ENCODE results near the gene PPP1R3E.
"Not testable (repeated sequence)": the region's sequence is repeated elsewhere in the genome, so short reads cannot be mapped to it uniquely, and the experiment has no call there.

PPP1R3E gene, protein sequence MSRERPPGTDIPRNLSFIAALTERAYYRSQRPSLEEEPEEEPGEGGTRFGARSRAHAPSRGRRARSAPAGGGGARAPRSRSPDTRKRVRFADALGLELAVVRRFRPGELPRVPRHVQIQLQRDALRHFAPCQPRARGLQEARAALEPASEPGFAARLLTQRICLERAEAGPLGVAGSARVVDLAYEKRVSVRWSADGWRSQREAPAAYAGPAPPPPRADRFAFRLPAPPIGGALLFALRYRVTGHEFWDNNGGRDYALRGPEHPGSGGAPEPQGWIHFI

DNA sequence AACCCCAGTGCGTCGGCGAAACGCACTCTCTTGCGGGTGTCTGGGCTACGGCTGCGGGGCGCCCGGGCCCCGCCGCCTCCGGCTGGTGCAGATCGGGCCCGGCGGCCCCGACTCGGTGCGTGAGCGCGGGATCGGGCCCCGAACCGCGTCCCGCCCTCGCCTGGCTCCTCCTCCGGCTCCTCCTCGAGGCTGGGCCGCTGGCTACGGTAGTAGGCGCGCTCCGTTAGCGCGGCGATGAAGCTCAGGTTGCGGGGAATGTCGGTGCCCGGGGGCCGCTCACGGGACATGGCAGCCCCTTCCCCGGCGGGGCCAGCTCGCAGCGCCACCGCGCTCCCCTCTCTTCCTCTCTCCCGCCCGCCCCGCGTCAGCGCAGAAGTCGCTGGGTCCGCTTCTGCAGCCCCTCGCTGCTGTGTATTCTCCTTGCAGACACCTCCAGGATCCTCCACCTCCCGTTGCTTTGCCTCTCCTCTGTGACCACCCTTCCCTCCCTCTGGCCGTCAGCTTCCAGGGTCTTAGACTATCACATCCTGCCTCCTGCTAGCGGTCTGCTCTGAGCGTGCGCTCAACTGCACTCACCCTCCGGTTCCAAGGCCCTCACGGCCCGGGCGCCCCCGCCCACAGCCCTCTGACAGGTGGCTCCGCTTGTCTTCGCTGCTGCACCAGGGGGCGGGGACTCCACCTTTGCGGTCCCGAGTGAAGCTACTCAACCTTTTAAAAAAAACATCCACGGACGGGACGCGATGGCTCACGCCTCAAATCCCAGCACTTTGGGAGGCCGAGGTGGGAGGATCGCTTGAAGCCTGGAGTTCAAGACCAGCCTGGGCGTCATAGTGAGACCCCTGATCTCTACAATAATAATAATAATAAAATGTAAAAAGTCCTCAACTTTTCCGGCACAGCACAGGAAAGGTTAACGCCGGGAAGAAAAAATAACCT is at the start of gene PPP1R3E:
Gene PPP1R3E, minus strand, starts transcription at position 570 of the 936 bp plus-strand sequence. Its CDS starts 283 bp downstream, at position 287.
- DNase-seq (ENCODE audit: low read depth in 2 of 2), result peak; percentile 78 to 88

DNA sequence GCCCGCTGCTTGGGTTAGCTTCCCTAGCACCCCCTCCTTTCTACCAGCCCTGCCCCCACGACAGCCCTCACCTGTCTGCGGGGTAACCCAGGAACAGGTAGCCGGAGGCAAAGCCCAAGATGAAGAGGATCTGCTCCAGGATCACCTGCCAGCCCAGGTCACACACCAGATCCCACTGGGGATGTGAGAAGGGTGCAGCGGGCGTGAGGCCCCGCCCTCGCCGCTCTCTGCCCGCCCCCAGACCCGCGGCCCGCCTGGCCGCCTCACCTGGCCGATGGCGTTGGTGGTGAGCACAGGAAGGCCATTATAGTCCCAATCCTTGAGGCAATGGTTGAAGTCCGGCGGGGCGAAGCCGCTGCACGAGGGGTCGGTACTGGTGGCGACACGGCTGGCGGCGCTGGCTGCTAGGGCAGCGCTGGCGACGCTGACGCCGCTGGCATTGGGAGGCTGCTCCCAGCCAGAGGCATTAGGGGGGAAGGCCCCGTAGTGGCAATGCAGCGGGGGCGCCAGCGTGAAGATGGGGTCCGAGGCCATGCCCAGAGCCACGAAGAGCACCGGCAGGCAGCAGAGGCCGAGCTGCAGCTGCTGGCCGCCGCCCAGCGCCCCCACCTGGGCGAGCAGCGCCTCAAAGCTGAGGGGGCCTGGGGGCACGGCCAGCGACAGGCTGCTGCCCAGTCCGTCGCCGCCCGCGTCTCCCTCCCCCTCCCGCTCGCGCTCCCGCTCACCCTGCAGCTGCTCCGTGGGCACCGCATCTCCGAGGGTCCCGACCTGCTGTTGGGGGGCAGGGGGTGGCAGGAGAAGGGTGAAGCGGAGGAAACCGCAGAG is 49.2 kb upstream of the PPP1R3E start:
- DNase-seq (ENCODE audit: low read depth in 2 of 2), result no peak

DNA sequence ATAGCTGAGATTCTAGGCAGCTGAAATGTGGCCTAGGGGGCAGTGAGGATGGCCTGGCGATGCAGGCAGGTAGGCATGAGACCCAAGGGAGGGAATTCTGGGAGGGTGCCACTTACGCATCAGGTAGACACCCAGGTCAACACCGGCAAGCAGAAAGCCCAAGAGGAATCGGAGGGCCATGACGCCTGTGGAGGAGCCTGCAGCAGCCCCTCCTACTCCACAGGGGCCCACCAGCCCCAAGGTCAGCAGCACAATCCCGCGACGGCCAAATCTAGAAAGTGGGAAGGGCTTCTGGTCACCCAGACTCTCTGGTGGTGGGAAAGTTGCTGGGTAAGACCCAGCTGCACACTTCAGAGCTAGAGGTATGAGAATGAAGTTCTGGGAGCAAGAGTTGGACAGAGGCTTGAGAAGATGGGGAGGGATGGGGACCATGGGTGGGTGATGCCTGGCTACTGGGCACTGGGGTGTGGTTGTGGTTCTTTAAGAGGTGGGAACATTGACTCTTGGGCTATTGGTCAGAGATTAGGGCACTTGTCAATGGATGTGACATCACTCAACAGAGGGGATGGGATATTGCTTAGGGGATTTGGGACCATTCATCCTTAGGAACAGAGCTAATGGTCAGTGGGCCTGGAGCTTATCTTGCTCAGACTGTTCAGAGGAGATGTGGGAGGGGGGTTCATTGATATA is 46.6 kb upstream of the PPP1R3E start:
- DNase-seq (ENCODE audit: low read depth in 2 of 2), result no peak

DNA sequence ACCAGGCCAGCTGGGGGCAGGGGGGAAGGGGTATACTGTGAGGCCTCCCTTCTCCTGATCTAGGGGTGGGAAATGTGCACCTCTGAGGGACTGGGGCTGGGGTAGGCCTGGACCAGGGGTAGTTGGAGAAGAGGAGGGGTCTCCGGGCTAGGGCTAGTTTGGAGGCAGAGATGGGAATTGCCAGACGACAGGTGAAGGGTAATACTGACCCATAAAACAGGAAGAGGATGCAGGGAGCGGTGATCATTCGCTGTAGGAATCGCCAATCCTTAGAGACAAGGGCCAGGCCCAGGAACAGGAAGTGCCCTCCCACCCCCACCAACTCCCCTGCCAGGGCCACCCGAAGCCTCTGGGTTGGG is 45.6 kb upstream of the PPP1R3E start:
- DNase-seq (ENCODE audit: low read depth in 2 of 2), result no peak

DNA sequence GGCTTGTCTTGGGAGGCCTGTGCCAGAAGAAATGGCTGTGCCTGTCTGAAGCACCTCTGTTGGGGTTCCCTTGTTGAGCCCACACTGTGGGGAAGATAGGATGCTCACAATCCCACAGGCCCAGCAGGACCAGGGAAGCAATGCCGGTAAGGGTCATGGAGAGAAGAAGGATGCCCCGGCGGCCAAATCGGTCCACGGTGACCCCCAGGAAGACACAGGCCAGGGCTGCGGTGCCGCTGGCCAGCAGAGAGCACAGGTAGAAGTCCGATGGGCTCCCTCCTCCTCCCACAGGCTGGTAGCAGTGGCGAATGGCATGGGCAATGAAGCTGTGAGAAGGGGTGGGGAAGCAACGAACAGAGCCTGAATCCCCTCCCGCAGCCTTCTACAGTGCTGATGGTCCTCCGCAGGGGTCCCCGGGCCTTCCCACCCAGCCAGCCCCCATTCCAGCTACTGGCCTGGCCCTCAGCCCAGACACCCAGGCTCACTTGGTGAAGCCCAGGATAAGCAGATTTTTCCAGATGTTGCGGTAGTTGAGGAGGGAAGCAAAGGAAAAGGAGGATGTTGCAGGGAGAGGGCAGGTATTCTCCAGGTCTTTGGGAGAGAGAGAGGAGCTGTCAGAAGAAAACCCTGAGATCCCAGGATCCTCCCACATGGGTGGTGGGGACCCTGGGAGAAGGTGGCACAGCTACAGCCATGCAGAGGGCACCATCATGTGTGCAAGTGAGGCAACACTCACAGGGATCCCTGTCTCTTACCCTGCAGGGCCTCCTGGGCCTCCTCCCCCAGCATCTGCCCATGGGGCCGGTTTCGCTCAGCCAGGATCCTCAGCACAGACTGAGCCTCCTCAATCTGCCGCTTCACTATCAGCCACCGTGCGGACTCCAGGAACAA is 45.0 kb upstream of the PPP1R3E start:
- no peak for DNase-seq (ENCODE audit: low read depth in 2 of 2)

DNA sequence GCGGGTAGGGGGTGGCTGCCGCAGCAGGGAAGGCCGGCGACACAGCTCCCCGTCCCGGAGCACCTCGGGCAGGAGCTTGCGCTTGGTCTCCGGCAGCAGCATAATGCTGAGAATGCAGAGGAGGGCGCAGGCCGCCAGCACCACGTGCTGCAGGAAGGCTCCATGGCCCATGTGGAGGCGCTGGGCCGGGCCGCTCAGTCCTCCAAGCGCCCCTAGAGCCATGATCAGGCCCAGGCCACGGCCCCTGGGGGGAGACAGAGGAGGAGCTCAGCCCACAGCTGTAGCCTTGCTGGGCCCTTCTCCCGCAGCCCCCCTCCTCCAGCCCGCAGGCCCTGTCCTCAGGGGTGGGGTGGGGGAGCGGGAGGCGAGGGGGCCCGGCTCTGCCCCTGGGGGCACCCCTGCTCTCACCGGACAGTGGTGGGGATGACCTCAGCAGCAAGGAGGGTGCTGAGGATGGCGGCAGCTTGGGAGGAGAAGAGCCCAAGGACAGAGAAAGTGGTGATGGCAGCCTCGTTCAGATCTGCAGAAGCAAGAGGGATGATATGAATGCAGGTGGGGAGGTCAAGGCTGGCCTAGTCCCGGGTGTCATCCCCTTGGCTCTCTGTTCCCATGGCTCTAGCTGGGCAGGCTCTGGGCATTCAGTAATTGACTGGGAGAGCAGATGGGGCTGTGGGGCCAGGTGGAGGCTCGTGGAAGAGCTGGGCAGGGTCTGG is 44.2 kb upstream of the PPP1R3E start:
- no peak for DNase-seq (ENCODE audit: low read depth in 2 of 2)

DNA sequence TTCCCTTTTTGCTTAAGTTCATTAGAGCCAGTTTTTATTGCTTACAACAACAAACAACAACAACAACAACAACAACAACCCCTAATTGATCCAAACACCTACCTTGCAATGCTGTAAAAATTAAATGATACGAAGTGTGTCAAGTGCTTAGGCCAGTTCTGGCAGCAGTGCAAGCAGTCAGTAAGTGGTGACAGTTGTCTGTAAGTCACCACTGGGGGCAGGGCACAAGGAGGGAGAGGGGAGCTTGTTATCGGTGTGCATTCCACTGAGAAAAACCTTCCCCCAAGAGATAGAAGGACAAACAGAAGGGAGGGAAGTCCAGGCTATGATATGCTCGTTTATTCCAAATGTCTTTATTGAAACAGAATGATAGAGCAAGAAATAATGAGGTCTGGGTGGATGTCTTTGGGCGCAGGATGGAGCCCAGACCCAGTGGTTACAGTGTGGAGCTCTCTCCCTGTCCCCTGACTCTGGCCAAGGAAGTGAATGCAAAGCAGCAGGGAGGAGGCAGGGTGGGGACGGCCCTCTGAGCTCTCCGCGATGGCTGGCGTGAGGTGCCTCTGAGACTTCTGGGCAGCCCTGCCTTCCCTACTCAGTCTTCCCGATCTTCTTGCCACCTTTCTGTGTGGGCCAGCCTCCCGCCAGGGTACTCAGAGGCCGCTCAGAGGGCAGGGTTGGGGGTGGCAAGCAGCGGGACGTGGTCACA is 43.5 kb upstream of the PPP1R3E start:
- no peak for DNase-seq (ENCODE audit: low read depth in 2 of 2)

DNA sequence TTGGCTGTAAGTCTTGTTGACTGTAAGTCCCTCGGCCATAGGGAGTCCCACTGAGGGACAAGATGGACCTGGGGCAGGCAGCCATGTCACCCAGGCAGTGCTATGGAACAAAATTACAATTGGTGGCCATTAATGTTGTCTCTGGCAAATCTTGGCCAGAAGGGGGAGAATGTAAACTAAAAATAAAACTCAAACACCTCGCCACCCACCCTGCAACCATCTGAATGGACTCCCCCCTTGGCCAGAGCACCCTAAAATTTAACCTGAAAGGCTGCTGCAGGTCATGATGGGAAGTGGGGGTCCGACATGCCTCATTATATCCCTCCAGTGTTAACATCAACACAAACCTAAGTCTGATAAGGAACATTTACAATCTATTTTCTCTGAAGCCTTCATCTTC is 41.8 kb upstream of the PPP1R3E start:
- no peak for DNase-seq (ENCODE audit: low read depth in 2 of 2)

DNA sequence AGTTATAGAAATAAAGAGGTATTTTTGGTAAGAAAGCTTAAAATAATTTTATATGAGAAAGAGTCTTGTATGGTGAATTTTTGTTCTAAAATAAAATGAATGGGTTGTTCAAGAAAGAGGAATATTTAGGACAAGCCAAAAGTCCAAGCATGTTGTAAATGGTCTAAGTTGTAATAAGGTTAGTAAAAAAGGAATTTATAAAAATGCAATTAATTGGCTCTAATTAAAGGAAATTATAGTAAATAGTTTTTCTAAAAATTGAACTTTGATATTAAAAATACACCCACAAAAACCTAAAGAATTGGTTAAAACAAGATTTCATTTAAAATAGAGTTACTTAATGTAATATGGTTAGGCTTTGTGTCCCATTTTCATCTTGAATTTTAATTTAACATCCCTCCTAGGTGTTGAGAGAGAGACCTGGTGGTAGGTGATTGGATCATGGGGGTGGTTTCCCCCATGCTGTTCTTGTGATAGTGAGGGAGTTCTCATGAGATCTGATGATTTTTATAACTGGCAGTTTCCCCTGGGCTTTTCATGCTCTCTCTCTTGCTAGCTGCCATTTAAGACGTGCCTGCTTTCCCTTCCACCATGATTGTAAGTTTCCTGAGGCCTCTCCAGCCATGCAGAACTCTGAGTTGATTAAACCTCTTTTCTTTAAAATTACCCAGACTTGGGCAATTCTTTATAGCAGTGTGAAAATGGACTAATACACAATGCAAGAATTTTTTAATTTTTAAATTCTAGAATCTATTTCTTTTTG is 37.0 kb upstream of the PPP1R3E start:
- no peak for DNase-seq (ENCODE audit: low read depth in 2 of 2)

DNA sequence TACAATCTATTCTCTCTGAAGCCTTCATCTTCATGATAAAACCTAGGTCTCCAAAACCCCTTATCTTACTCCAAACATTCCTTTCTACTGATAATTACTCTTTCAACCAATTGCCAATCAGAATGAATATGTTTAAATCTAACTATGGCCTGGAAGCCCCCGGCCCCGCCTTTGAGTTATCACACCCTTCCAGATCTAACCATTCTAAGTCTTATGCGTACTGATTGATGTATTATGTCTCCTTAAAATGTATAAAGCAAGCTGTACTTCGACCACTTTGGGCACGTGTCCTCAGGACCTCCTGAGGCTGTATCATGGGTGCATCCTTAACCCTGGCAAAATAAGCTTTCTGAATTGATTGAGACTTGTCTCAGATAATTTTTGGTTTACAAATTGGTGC is 33.0 kb upstream of the PPP1R3E start:
- no peak for DNase-seq (ENCODE audit: low read depth in 2 of 2)

DNA sequence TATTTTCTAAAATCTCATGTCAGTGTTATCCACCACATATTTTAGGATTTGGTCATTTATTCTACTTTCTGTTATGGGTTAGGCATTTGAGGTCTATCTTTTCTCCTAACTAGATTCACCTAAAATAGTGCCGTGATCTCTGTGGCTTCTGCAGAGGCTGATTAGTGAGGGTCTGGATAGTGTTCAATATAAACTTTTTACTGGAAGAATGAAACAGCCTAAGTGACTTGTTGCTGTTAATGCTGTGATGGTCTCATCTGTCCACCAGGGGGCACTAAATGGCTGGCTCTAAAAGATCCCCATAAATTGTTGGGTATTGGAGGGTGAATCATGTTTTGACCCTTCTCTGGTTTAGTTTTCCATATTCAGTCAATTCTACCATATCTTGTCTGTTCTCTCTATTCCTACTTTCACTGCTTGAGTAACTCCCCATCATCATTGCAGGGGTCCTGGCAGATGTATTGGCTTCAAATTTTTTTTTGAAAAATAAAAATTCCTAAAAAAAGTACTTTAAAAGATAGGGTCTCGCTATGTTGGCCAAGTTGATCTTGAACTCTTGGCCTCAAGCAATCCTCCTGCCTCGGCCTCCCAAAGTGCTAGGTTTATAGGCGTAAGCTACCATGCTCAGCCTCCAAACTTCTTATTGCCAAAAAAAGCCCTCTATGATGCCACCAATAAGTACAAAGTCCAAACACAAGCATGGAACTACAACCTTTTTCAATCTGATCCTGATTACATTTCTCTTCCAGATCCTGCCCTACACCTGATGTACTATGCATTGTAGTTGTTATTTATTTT is 25.5 kb upstream of the PPP1R3E start:
- DNase-seq (ENCODE audit: low read depth in 2 of 2), result peak; percentile 34 to 57

DNA sequence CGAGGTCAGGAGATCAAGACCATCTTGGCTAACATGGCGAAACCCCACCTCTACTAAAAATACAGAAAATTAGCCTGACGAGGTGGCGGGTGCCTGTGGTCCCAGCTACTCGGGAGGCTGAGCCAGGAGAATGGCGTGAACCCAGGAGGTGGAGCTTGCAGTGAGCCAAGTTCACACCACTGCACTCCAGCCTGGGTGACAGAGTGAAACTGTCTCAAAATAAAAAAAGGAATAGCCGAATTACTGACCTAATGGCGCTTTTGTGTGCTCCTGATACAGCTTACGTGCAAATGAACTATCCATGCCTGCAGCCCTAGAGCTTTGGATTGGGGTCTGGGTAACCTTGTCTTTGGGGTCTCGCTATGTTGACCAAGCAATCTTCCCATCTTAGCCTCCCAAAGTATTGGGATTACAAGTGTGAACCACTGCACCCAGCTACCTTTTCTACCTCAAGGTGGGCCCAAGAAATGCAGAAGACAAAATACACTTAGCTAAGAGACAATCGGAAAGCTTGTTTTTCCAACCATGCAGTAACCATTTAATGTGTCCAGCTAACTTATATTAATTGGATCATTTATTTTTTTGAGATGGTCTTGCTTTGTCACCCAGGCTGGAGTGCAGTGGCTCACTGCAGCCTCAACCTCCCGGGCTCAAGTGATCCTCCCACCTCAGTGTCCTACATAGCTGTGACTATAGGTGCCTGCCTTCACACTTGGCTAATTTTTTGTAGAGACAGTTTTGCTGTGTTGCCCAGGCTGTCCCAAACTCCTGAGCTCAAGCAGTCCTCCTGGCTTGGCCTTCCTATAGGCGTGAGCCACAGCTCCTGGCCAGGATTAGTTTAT is 24.1 kb upstream of the PPP1R3E start:
- no peak for DNase-seq (ENCODE audit: low read depth in 2 of 2)

DNA sequence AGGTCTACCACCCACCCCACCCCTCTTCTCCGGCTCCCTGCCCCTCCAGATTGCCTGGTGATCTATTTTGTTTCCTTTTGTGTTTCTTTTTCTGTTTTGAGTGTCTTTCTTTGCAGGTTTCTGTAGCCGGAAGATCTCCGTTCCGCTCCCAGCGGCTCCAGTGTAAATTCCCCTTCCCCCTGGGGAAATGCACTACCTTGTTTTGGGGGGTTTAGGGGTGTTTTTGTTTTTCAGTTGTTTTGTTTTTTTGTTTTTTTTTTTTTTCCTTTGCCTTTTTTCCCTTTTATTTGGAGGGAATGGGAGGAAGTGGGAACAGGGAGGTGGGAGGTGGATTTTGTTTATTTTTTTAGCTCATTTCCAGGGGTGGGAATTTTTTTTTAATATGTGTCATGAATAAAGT is 23.1 kb upstream of the PPP1R3E start:
- not testable (repeated sequence) for DNase-seq (ENCODE audit: low read depth in 2 of 2)

DNA sequence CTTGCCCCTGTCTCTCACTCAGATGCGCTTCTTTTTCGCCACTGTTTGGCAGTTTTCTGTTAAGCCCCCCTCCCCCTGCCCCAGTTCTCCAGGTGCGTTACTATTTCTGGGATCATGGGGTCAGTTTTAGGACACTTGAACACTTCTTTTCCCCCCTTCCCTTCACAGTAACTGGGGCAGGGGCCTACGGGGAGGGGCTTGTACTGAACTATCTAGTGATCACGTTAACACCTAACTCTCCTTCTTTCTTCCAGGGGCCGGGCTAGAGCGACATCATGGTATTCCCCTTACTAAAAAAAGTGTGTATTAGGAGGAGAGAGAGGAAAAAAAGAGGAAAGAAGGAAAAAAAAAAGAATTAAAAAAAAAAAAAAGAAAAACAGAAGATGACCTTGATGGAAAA is 22.3 kb upstream of the PPP1R3E start:
- no peak for DNase-seq (ENCODE audit: low read depth in 2 of 2)

DNA sequence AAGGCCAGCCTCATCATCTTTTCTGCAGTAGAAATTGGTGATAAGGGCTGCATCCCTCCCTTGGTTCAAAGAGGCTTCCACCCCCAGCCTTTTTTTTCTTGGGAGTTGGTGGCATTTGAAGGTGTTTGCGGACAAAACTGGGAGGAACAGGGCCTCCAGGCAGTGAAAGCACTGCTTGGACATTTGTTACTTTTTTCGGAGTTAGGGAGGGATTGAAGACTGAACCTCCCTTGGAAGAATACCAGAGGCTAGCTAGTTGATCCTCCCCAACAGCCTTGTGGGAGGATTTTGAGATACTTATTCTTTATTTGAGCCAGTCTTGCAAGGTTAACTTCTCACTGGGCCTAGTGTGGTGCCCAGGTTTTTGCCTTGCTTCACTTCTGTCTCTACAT is 21.8 kb upstream of the PPP1R3E start:
- no peak for DNase-seq (ENCODE audit: low read depth in 2 of 2)

DNA sequence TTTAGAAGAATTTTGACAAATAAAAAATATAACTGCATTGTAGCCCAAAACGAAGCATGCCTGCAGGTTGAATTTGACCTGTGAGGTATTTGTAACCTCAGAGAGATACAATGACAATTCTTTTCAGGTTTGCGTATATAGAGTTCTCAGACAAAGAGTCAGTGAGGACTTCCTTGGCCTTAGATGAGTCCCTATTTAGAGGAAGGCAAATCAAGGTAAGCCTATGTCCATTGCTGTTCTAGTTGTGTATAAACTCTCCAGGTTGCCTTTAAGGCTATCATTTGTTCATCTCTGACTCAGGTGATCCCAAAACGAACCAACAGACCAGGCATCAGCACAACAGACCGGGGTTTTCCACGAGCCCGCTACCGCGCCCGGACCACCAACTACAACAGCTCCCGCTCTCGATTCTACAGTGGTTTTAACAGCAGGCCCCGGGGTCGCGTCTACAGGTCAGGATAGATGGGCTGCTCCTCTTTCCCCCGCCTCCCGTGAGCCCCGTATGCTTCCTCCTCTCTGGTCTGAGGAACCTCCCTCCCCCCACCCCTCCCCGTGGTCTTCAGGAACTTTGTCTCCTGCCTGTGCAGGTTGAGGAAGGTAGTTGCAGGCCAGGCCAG is 21.3 kb upstream of the PPP1R3E start:
- no peak for DNase-seq (ENCODE audit: low read depth in 2 of 2)

Data from stimulated activated CD4-positive, alpha-beta T cell treated with anti-CD3 and anti-CD28 coated beads, Interleukin-4, amount 100 ng/mL, for 48 hours (primary cell).